ENCODE results near the gene ZNF2. TPM values are rescaled to one million over a fixed set of nuclear protein-coding genes. Genes with fewer than 3 reads are reported as not detected.

The ZNF2 gene
- total RNA-seq: 1 to 10 TPM; 2.2 to 2.7 TPM
- long read RNA-seq, donor 1, partial matches to known transcripts: 0 of 3 reads
- long read RNA-seq, donor 1, other reads (novel, unspliced or antisense): 2 of 3 reads
- long read RNA-seq, donor 2, transcript ZNF2-203 (5 exons, 2,601 nt): major isoform, 5 of 9 reads
- long read RNA-seq, donor 2, partial matches to known transcripts: 4 of 9 reads
- long read RNA-seq, donor 2, other reads (novel, unspliced or antisense): 0 of 9 reads

DNA sequence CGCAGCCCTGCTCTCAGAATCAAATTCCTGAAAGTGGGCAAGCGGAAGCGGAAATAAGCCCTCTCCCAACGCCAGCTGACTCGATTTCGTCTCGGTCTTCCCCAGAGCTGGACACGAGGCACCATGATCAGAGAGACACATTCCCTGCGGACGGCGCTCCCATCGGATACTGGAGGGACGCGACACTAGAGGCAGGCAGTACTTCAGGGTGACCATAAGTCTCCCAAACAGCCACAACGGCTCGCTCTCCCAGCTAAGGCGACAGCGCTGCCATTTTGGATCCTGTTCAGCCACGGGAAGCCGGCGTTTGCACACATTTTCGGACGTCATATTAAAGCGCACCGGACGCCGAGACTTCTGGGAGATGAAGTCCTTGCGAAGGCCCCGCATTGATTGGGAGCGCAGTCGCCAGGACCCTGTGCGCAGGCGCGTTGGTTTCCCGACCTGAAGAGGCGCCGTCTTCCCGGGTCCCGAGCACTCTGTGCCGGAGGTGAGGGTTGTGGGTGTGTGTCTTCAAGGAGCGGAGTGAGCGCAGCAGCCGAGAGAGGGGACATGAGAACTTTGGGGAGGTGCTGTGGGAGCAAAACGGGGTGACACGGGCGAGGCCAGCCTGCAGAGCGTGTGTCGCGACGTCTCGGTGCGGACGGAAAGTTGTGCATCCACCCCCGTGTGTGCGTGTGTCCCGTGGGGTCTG lies at the start of gene ZNF2:
ZNF2 (plus strand) TSS at position 439 of the 694 bp plus-strand sequence. CDS start 10,418 bp downstream, outside the sequence.
- intact Hi-C loops (cut with DNase I): no loop called here
- peak; percentile 99 for DNase-seq (ENCODE audit: low spot score)

DNA sequence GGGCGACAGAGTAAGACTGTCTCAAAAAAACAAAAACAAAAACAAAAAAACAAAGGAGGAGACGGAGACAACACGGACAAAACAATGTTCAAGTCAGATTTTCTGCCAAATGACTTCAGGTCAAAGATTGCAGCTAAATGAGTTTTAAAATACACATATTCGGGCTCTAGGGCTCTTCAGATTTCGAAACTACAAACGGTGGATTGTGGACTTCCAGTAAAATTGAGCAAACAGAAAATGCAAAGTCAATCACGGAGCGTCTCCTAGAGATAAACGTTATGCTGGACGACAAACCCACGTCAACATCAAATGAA lies 44.6 kb upstream of the ZNF2 start:
- intact Hi-C loops (cut with DNase I): loop anchor here in 1 of 2 donors (2.0 kb wide), 1 partner anchor 64 kb away; no protein-coding TSS in a partner anchor
- DNase-seq (ENCODE audit: low spot score): no peak

DNA sequence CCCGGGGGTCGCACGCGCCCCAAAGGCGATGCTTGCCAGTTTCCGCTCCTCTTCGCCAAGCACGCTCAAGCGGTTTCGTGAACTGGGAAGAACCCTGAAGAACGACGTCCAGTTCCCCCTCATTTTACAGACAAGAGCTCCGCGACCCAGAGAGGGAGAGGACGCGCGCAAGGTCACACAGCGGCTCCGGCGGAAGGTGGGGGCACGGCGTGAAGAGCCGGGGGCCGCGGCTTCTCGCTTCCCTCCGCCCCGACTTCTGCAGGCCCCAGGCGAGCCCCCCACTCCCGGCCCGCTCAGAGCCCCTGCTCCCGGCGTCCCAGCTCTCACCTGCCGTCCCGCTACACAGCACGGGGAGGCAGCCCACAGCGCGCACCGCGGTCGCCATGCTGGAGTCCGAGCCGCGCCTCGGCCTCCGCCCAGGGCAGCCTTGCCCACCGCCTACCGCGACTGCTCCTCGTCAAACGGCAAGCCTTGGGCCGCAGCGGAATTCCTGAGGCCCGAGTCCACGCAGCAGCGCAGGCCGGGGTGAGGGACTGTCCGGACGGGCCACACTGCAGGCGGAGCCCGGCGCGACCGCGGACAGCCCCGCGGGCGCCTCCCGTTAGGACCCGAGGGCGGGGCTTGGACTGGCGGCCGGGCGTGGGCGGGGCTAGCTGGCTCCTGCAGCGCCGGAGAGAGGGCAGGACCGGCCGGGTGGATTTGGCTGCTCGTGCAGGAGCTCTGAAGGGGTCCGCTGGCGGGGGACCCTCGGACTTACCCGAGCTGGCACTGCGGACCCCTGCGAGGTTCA lies 44.0 kb upstream of the ZNF2 start, which contains the start of gene MRPS5:
MRPS5 (minus strand) TSS at position 402 of the 790 bp plus-strand sequence; CDS start at position 385, 17 bp downstream.
- intact Hi-C loops (cut with DNase I): loop anchor here in 1 of 2 donors (2.0 kb wide), 1 partner anchor 65 kb away; no protein-coding TSS in a partner anchor
- DNase-seq (ENCODE audit: low spot score): peak; percentile 95

GRCh38 chr2:95122197-95122551 lies 43.4 kb upstream of the ZNF2 start:
- no peak for DNase-seq (ENCODE audit: low spot score)
- intact Hi-C loops (cut with DNase I): no loop called here

DNA sequence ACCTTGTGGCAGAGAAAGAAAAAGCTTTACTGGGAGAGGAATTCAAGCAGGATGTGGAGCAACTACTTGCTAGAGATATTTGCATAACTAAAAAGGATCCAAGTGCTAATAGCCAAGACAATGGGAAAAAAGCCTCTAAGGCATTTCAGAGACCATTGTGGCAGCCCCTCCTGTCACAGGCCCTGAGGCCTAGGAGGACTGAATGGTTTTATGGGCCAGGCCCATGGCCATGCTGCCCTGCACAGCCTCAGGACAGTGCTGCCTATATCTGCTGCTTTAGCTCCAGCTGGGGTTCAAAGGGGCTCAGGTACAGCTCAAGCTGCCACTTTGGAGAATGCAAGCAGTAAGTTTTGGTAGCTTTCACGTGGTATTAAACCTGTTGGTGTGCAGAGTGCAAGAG lies 26.9 kb upstream of the ZNF2 start:
- intact Hi-C loops (cut with DNase I): no loop called here

DNA sequence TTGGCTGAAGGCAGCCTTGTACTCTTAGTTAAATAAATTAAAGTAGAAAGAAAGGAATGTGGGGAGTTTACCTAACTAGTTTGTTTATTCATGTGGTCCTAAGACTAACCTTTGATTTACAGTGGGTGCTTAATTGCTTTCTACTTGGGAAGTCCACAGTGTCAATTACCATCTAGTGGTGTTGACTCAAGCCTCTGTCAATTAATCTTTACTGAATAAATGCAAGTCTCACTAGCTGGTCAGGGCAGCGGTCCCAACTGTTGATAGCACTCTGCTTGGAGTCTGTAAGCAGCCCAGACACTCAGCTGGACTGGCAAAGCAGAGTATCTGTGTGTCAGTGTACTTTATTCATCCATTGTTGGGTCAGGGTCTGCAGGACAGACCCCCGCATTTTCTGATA lies 21.8 kb upstream of the ZNF2 start:
- no peak for DNase-seq (ENCODE audit: low spot score)
- intact Hi-C loops (cut with DNase I): no loop called here

More for the DNA sequence above, 26.9 kb upstream of the ZNF2 start:
- DNase-seq (ENCODE audit: low spot score): no peak

DNA sequence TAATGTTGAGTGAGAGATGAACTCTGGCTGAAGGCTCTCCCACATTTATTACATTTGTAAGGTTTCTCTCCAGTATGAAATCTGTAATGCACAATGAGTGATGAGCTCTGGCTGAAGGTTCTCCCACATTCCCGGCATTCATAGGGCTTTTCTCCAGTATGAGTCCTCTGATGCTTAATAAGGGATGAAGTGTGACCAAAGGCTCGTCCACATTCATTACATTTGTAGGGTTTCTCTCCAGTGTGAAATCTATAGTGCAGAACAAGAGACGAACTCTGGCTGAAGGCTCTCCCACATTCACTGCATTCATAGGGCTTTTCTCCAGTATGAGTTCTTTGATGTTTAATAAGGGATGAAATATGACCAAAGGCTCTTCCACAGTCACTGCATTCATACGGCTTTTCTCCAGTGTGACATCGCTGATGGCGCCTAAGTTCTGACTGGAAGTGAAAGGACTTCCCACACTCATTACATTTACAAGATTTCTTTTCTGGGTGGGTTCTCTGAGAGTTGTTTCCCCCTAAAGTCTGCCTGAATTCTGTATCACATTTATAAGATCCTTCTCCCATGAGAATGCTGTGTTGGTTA lies 16.1 kb upstream of the ZNF2 start:
- intact Hi-C loops (cut with DNase I): loop anchor here in 1 of 2 donors (1.0 kb wide), 1 partner anchor 9 kb away; no protein-coding TSS in a partner anchor
- DNase-seq (ENCODE audit: low spot score): no peak

- DNase-seq (ENCODE audit: low spot score): no peak
- intact Hi-C loops (cut with DNase I): loop anchor here in 1 of 2 donors (1.0 kb wide), 1 partner anchor 9 kb away; no protein-coding TSS in a partner anchor
Observed at GRCh38 chr2:95158441-95158840, 7.2 kb upstream of the ZNF2 start.

- intact Hi-C loops (cut with DNase I): loop anchor here in 1 of 2 donors (1.0 kb wide), 1 partner anchor 10 kb away; no protein-coding TSS in a partner anchor
- peak; percentile 88 for DNase-seq (ENCODE audit: low spot score)
Observed at GRCh38 chr2:95158891-95159619, 6.6 kb upstream of the ZNF2 start.

DNA sequence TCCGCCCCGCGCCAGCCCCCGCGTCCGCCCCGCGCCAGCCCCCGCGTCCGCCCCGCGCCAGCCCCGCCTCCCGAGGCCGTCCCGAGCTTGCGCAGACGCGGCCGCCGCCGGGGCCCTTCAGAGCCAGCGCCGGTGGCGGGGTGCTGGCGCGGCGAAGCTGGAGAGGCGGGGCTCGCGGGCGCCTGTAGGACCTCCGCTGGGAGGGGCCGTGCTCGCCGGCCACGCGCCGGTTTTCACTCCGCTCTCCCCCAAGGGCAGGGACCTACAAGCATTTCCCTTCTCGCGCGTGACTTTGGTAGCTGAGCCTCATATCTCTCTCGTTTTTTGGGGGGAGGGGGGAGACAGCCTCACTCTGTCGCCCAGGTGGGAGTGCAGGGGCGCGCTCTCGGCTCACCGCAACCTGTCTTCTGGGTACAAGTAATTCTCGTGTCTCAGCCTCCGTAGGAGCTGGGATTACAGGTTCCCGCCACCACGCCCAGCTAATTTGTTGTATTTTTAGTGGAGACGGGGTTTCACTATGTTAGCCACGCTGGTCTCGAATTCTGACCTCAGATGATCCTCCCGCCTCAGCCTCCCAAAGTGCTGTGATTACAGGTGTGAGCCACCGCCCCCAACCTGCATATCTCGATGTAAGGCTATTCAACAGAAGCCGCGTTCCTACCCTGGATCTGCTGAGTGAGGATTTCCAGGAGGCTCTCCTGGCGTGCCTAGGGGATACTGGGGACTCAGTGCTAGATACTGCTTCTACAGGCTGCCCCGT lies 5.7 kb upstream of the ZNF2 start, which contains the start of gene ZNF514:
ZNF514 (minus strand) TSS at position 159 of the 760 bp plus-strand sequence. CDS start 6,595 bp downstream, outside the sequence.
- intact Hi-C loops (cut with DNase I): no loop called here
- DNase-seq (ENCODE audit: low spot score): peak; percentile 92

DNA sequence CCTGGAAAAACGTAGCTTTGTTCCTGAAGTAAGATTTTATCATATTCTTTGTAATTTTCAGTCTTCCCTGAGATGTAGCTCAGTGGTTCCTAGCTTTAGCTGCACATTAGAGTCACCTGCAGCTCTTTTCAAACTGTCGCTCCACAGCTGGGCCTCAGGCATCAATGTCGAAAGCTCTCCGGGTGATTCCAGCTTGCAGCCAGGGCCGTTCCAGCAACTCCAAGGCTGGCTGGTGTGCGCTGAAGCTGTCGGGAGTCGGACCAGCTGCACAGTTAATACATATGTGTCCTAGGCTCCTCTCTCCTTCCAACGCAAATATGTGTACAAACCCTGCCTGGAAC lies 609 bp upstream of the ZNF2 start:
- DNase-seq (ENCODE audit: low spot score): no peak
- intact Hi-C loops (cut with DNase I): no loop called here

DNA sequence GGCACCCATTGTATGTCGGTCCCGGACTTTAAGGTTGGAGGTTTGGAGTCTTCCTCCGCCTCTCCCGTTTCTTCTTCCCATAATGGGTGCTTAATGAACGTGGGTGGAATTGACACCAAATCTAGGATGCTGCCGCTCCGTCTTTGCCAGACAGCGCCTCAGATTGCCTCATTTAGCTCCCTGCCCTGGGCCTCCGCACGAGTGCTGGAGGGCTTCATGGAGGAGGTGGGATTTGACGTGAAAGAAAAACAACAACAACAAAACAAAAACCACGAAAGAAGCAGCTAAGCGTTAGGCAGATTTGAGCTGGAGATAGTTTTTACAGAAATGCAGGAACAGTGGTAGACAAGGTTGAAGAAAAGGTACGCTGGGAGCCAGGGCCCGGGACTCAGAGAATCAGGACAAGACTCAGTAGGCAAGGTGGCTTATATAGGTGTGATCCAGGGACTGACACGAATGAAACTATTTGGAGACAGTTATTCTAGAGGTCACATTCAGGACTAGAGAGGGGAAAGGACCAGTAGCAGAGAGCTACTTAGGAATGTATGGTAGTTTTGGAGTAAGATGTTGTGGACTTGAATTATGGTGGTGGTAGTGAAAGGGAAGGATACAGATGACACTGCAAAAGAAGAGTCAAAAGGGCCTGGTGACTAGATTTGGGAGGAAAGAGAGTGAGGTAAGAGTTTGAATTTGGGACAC lies 605 bp downstream of the ZNF2 start:
- intact Hi-C loops (cut with DNase I): no loop called here
- DNase-seq (ENCODE audit: low spot score): no peak

DNA sequence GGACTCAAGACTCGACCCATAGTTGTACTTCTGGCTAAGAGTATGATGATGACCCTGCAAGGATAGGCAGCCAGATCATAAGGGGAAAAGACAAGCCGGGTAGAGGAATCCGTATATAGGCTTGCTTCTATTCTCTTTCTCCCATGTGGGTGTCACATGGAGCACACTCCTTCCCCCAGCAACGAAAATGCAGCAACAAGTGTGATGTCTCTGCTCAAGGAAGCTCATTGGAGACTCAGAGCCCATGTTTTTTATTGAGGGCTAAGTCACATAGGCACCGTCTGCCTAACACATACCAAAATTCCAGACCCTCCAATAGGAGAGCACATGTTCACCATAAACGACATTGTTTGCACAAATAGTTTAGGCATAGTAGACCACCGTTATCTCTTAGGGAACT lies 6.3 kb downstream of the ZNF2 start:
- intact Hi-C loops (cut with DNase I): no loop called here
- no peak for DNase-seq (ENCODE audit: low spot score)

- no peak for DNase-seq (ENCODE audit: low spot score)
- intact Hi-C loops (cut with DNase I): no loop called here
Observed at GRCh38 chr2:95174031-95174542, 8.5 kb downstream of the ZNF2 start.

GRCh38 chr2:95179451-95179850 lies 13.8 kb downstream of the ZNF2 start:
- DNase-seq (ENCODE audit: low spot score): no peak
- intact Hi-C loops (cut with DNase I): no loop called here

GRCh38 chr2:95181774-95182173 lies 16.2 kb downstream of the ZNF2 start:
- DNase-seq (ENCODE audit: low spot score): no peak
- intact Hi-C loops (cut with DNase I): no loop called here

DNA sequence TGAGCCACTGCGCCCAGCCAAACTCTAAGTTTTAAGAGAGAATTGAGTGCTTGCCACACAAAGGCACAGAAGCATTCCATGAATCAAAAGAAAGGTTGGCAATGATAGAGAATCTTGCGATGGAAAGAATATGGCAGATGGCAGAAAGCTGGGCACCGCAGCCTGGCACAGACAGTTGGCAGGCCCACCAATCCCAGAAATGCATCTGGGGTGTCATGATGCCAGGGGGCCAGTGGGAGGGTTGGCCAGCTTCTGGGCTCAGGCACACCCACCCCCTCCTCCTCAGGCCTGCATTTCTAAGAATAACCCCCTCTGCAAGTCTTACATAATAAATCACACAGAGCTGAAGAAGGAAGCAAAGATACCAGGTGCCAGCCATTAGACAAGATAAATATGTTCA lies 19.6 kb downstream of the ZNF2 start:
- intact Hi-C loops (cut with DNase I): no loop called here
- DNase-seq (ENCODE audit: low spot score): no peak
